GM23338 (cell line): Measurements from ENCODE around the gene SPON2.

Source experiments
- CTCF ChIP-seq, 2 experiments: fragments of 200-600 bp in 1 of 2; sonication (generic) in 1 of 2; conservative IDR thresholded peaks; 2 replicates each; pipeline versions ENCODE4 v1.5.1 to v1.6.1; 2016 to 2017; ENCODE audit warnings: antibody characterized with exemption in 2 of 2, low read depth in 2 of 2, mild to moderate bottlenecking in 2 of 2, moderate library complexity in 1 of 2
- EZH2 ChIP-seq: fragments of 200-600 bp; sonication (generic); IDR thresholded peaks from one replicate; pipeline ENCODE4 v1.8.0; 2017; ENCODE audit warnings: antibody characterized with exemption, mild to moderate bottlenecking, low read depth; ENCODE audit not compliant: unreplicated experiment
- JUNB ChIP-seq: IDR thresholded peaks from one replicate; pipeline ENCODE4 v1.6.1; 2016; ENCODE audit warnings: antibody characterized with exemption; ENCODE audit not compliant: unreplicated experiment
- POLR2AphosphoS5 ChIP-seq: IDR thresholded peaks from 2 replicates; pipeline ENCODE4 v1.6.1; 2016; ENCODE audit warnings: antibody characterized with exemption, low read depth
- TF ChIP-seq, protein P1 (sequence below): IDR thresholded peaks from one replicate; pipeline ENCODE4 v1.6.1; 2018; ENCODE audit warnings: antibody characterized with exemption; ENCODE audit not compliant: unreplicated experiment

- TF ChIP-seq, protein P1, sequence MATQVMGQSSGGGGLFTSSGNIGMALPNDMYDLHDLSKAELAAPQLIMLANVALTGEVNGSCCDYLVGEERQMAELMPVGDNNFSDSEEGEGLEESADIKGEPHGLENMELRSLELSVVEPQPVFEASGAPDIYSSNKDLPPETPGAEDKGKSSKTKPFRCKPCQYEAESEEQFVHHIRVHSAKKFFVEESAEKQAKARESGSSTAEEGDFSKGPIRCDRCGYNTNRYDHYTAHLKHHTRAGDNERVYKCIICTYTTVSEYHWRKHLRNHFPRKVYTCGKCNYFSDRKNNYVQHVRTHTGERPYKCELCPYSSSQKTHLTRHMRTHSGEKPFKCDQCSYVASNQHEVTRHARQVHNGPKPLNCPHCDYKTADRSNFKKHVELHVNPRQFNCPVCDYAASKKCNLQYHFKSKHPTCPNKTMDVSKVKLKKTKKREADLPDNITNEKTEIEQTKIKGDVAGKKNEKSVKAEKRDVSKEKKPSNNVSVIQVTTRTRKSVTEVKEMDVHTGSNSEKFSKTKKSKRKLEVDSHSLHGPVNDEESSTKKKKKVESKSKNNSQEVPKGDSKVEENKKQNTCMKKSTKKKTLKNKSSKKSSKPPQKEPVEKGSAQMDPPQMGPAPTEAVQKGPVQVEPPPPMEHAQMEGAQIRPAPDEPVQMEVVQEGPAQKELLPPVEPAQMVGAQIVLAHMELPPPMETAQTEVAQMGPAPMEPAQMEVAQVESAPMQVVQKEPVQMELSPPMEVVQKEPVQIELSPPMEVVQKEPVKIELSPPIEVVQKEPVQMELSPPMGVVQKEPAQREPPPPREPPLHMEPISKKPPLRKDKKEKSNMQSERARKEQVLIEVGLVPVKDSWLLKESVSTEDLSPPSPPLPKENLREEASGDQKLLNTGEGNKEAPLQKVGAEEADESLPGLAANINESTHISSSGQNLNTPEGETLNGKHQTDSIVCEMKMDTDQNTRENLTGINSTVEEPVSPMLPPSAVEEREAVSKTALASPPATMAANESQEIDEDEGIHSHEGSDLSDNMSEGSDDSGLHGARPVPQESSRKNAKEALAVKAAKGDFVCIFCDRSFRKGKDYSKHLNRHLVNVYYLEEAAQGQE = no peak
- no peak for TF ChIP-seq CTCF (conservative IDR thresholded peaks at IDR 0.05; ENCODE audit: low read depth in 2 of 2)
- no peak for TF ChIP-seq EZH2
- TF ChIP-seq POLR2AphosphoS5 = no peak
- no peak for TF ChIP-seq JUNB
Measured at GRCh38 chr4:1151541-1151940, 20.8 kb downstream of the SPON2 start.
